GM12865 (cell line): ENCODE measurements around the gene TEP1.
A peak's percentile ranks its signal among the peaks of the same experiment; 100 is the strongest.
"Not testable (repeated sequence)": the region's sequence is repeated elsewhere in the genome, so short reads cannot be mapped to it uniquely, and the experiment has no call there.

Experiments used
- DNase-seq: peaks from one replicate; pipeline ENCODE4 v3.0.0; 2010; ENCODE audit warnings: low read depth
- H3K4me3 ChIP-seq: 2 replicates; pipeline ENCODE4 v1.5.1; 2011; ENCODE audit warnings: mild to moderate bottlenecking, low read depth, low read length, control low read depth
- CTCF ChIP-seq: IDR thresholded peaks from 2 replicates; pipeline ENCODE4 v1.5.1; 2011; ENCODE audit warnings: low read length, control low read depth, low read depth, inconsistent platforms; ENCODE audit not compliant: insufficient read depth; ENCODE audit errors: missing control alignments

TEP1 gene

GRCh38 chr14:20455355-20456300 lies 42.3 kb upstream of the TEP1 start:
- peak; percentile 89 for DNase-seq
- peak overlapping the region; percentile 90 for H3K4me3 ChIP-seq
- TF ChIP-seq CTCF: no peak

DNA sequence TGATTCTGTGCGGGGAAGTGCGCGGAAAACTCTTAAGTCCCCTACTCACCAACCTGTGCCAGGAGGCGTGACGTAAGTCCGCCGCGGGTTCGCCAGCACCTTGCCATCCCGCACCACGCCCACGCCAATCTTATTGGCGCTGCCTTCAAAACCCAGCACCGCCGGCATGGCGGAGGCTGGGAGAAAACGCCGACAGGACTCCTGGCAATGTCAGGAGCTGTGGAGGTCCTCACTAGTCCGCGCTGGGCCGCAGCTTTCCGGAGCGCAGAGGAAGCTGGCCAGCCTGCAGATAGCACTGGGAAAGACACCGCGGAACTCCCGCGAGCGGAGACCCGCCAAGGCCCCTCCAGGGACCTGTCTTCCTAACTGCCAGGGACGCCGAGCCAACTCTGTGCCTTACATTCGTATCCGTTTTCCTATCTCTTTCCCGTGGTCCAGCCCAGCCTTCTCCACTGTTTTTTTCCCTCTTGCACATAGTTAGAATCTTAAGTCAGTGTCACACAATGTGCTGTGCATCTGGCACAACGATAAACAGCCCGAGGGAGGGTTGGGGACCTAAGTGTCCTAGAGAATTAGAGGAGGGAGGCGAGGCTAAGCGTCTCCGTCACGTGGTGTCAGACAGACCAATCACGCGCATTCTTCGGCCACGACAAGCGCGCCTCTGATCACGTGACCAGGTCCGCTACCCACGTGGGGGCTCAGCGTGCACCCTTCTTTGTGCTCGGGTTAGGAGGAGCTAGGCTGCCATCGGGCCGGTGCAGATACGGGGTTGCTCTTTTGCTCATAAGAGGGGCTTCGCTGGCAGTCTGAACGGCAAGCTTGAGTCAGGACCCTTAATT lies 41.4 kb upstream of the TEP1 start, which contains the start of the genes APEX1 and OSGEP:
APEX1 (plus strand) TSS at position 711 of the 839 bp plus-strand sequence. CDS start 420 bp downstream, outside the sequence.
OSGEP (minus strand) TSS at position 297 of the 839 bp plus-strand sequence; CDS start at position 168, 129 bp downstream.
- peak within 1 kb of the TSS; percentile 90 for H3K4me3 ChIP-seq
- peak; percentile 100 for DNase-seq
- no peak for TF ChIP-seq CTCF

GRCh38 chr14:20452831-20453230 lies 39.5 kb upstream of the TEP1 start:
- H3K4me3 ChIP-seq, DNase-seq: not testable (repeated sequence)

- no peak for DNase-seq
- no peak overlapping the region for H3K4me3 ChIP-seq
- no peak for TF ChIP-seq CTCF
These were observed 33.6 kb upstream of the TEP1 start for GRCh38 chr14:20446889-20447288.

- not testable (repeated sequence) for H3K4me3 ChIP-seq, DNase-seq
These were observed 30.3 kb upstream of the TEP1 start for GRCh38 chr14:20443650-20444049.

GRCh38 chr14:20441461-20441860 lies 28.2 kb upstream of the TEP1 start:
- no peak for TF ChIP-seq CTCF
- no peak for DNase-seq
- no peak overlapping the region for H3K4me3 ChIP-seq

- H3K4me3 ChIP-seq: no peak overlapping the region
- DNase-seq: no peak
- no peak for TF ChIP-seq CTCF
These were observed 27.6 kb upstream of the TEP1 start for GRCh38 chr14:20440882-20441281.
